ENCODE results near the gene MAD1L1. TPM values are rescaled to one million over a fixed set of nuclear protein-coding genes. Genes with fewer than 3 reads are reported as not detected.

Gene MAD1L1
- total RNA-seq, 1 experiment from 2014 or later, result 50.8 TPM

DNA sequence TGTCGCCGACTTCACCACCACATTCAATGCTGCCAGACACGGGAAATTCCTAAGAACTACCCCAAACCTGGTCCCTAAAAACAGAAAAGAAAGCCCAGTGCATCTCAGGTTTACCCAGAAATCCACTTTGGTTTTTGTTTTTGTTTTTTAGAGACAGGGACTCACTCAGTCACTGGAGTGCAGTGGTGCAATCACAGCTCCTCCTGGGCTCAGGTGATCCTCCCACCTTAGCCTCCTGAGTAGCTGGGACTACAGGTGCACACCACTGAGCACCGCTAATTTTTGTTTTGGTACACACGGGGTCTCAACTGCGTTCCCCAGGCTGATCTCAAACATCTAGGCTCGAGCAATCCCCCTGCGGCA lies 22.8 kb downstream of the MAD1L1 start:
- intact Hi-C loops (cut with micrococcal nuclease; ENCODE audit: unreplicated experiment), result loop anchor here (5.0 to 10.0 kb wide), 2 partner anchors 545 to 633 kb away; no protein-coding TSS in a partner anchor
- H3F3A ChIP-seq (ENCODE audit: insufficient read depth, low read depth), result no peaks in the 10 kb centered on the region
- no peaks in the 10 kb centered on the region for H3K4me1 ChIP-seq (replicated peaks; ENCODE audit: insufficient read depth)
- no peak overlapping the region for H3K27ac ChIP-seq
- ChIA-PET POLR2A (ENCODE audit: unreplicated experiment) (no interaction called here), CTCF (interaction anchor here (0.6 kb wide), 1 partner anchor 35 kb away, joined by 15 read pairs; no protein-coding TSS in a partner anchor)
- no peaks in the 10 kb centered on the region for H3K9me2 ChIP-seq (ENCODE audit: insufficient read depth)
- TF ChIP-seq EZH2 (IDR thresholded peaks at IDR 0.05; ENCODE audit: low read depth), result no peak
- TF ChIP-seq, protein P1, sequence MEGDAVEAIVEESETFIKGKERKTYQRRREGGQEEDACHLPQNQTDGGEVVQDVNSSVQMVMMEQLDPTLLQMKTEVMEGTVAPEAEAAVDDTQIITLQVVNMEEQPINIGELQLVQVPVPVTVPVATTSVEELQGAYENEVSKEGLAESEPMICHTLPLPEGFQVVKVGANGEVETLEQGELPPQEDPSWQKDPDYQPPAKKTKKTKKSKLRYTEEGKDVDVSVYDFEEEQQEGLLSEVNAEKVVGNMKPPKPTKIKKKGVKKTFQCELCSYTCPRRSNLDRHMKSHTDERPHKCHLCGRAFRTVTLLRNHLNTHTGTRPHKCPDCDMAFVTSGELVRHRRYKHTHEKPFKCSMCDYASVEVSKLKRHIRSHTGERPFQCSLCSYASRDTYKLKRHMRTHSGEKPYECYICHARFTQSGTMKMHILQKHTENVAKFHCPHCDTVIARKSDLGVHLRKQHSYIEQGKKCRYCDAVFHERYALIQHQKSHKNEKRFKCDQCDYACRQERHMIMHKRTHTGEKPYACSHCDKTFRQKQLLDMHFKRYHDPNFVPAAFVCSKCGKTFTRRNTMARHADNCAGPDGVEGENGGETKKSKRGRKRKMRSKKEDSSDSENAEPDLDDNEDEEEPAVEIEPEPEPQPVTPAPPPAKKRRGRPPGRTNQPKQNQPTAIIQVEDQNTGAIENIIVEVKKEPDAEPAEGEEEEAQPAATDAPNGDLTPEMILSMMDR (conservative IDR thresholded peaks at IDR 0.05), result no peak
- H2AFZ ChIP-seq, result no peak overlapping the region
- no peak overlapping the region for H3K4me2 ChIP-seq
- H4K20me1 ChIP-seq (ENCODE audit: insufficient read depth), result peaks cover 8% of the 10 kb centered on the region; the same call in 1 of the 2 replicates
- no peaks in the 10 kb centered on the region for H3K9me3 ChIP-seq (ENCODE audit: insufficient read depth, low read depth)
- H3K79me2 ChIP-seq (ENCODE audit: low read depth), result no peaks in the 10 kb centered on the region
- no peaks in the 10 kb centered on the region for H3K27me3 ChIP-seq (ENCODE audit: insufficient read depth, low read depth)
- no peak overlapping the region for H3K4me3 ChIP-seq
- no peak for DNase-seq
- no TSS peak for BruUV-seq (replicated peaks)
- peaks cover 7% of the 10 kb centered on the region; the same call in 1 of the 2 replicates for H3K36me3 ChIP-seq (ENCODE audit: low read depth)

DNA sequence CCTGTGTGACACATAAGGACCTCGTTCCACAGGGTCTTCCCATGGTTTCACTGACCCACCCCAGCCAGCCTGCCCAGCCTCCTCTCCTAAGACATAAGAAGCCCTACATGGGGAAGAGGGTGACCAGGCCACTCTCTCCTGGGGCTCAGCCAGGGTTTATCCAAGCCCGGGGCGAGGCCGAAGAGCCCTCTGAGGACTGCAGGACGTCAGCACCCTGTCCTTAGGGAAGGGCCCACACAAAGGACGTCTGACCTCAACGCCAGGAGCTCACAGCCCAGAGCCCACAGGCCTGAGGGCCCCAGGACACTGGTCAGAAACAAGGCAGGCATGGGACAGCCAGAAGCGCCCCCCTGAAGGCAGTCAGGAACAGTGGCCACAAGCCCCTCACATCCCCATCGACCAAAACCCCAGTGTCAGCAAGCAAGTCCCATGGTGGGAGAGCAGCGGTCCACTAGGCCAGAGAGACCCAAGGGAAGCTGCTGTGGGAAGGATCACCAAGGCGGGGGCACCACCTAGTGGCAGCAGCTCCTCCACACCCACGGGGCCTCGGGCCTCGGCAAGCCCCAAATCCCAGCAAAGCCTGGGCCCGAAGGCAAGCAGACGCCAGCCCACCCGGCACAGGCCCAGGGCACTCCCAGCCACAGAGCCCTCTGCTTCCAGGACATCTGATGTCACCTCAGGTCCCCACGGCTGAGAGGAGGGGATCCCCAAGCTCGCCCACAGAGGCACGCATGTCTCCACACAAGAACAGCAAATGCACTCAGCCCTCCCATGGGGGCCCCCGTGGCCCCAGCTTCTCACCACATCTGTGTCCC lies 23.4 kb downstream of the MAD1L1 start:
- H2AFZ ChIP-seq, result no peak overlapping the region
- TF ChIP-seq EZH2 (IDR thresholded peaks at IDR 0.05; ENCODE audit: low read depth), result no peak
- TF ChIP-seq, protein P1 (conservative IDR thresholded peaks at IDR 0.05), result peak; percentile 68
- H3K9me3 ChIP-seq (ENCODE audit: insufficient read depth, low read depth), result no peaks in the 10 kb centered on the region
- intact Hi-C loops (cut with micrococcal nuclease; ENCODE audit: unreplicated experiment), result loop anchor here (5.0 to 10.0 kb wide), 2 partner anchors 545 to 632 kb away; no protein-coding TSS in a partner anchor
- H3K79me2 ChIP-seq (ENCODE audit: low read depth), result no peaks in the 10 kb centered on the region
- H3K9me2 ChIP-seq (ENCODE audit: insufficient read depth), result no peaks in the 10 kb centered on the region
- H3F3A ChIP-seq (ENCODE audit: insufficient read depth, low read depth), result no peaks in the 10 kb centered on the region
- H3K27ac ChIP-seq, result no peak overlapping the region
- H3K4me3 ChIP-seq, result no peak overlapping the region
- H3K4me1 ChIP-seq (replicated peaks; ENCODE audit: insufficient read depth), result no peaks in the 10 kb centered on the region
- peaks cover 7% of the 10 kb centered on the region; the same call in 1 of the 2 replicates for H4K20me1 ChIP-seq (ENCODE audit: insufficient read depth)
- ChIA-PET CTCF (interaction anchor here (0.6 kb wide), 1 partner anchor 34 kb away, joined by 15 read pairs; no protein-coding TSS in a partner anchor), POLR2A (ENCODE audit: unreplicated experiment) (no interaction called here)
- no TSS peak for BruUV-seq (replicated peaks)
- peak in 1 of 2 experiments; percentile 49 for DNase-seq
- H3K36me3 ChIP-seq (ENCODE audit: low read depth), result peaks cover 2% of the 10 kb centered on the region; the same call in 1 of the 2 replicates
- H3K4me2 ChIP-seq, result no peak overlapping the region
- H3K27me3 ChIP-seq (ENCODE audit: insufficient read depth, low read depth), result no peaks in the 10 kb centered on the region

DNA sequence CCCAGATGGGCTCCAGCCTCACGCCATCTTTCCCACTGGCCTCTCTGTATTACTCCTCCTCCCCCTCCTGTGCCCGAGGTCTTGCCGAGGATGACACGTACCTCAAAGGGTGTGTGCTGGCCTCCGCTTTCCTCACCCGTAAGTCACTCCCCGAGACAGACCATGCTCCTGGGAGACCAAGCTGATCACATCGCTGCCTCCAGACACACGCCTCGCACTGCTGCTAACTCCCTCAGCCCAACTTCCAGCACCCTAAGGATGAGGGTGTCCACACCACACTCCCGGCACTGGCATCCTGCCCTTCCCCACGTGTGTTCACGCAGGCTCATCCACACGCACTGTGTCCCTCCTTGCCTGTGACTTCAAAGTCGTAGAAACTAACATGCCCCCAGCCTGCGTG lies 24.0 kb downstream of the MAD1L1 start:
- H3K9me3 ChIP-seq (ENCODE audit: insufficient read depth, low read depth), result no peaks in the 10 kb centered on the region
- no peaks in the 10 kb centered on the region for H3K79me2 ChIP-seq (ENCODE audit: low read depth)
- no peaks in the 10 kb centered on the region for H3K4me1 ChIP-seq (replicated peaks; ENCODE audit: insufficient read depth)
- no peak overlapping the region for H3K4me3 ChIP-seq
- H3F3A ChIP-seq (ENCODE audit: insufficient read depth, low read depth), result no peaks in the 10 kb centered on the region
- DNase-seq, result no peak
- no peaks in the 10 kb centered on the region for H3K27me3 ChIP-seq (ENCODE audit: insufficient read depth, low read depth)
- no TSS peak for BruUV-seq (replicated peaks)
- H2AFZ ChIP-seq, result no peak overlapping the region
- ChIA-PET POLR2A (ENCODE audit: unreplicated experiment) (no interaction called here), CTCF (no interaction called here)
- no peaks in the 10 kb centered on the region for H3K9me2 ChIP-seq (ENCODE audit: insufficient read depth)
- peaks cover 2% of the 10 kb centered on the region; the same call in 1 of the 2 replicates for H3K36me3 ChIP-seq (ENCODE audit: low read depth)
- H4K20me1 ChIP-seq (ENCODE audit: insufficient read depth), result 0 out of 2 replicates have a peak, but pooled peaks cover 5% of the 10 kb centered on the region
- H3K4me2 ChIP-seq, result no peak overlapping the region
- intact Hi-C loops (cut with micrococcal nuclease; ENCODE audit: unreplicated experiment), result loop anchor here (5.0 to 10.0 kb wide), 2 partner anchors 544 to 631 kb away; no protein-coding TSS in a partner anchor
- TF ChIP-seq, protein P1 (conservative IDR thresholded peaks at IDR 0.05), result no peak
- no peak for TF ChIP-seq EZH2 (IDR thresholded peaks at IDR 0.05; ENCODE audit: low read depth)
- no peak overlapping the region for H3K27ac ChIP-seq

Measured in PC-9 (cell line).